WERI-Rb-1 (cell line): ENCODE measurements around the gene UCMA.

Experiments
- DNase-seq: peaks from one replicate; pipeline ENCODE4 v3.0.0-alpha.2; 2020
- H3K27ac ChIP-seq: fragments of 250-450 bp; sonication (Bioruptor Pico); 2 replicates; pipeline ENCODE4 v1.5.1; 2020; ENCODE audit warnings: mild to moderate bottlenecking, moderate library complexity
- H3K27me3 ChIP-seq: fragments of 250-450 bp; sonication (Bioruptor Pico); 2 replicates; pipeline ENCODE4 v1.5.1; 2021; ENCODE audit warnings: mild to moderate bottlenecking, low read depth, moderate library complexity; ENCODE audit not compliant: insufficient read depth, severe bottlenecking
- H3K36me3 ChIP-seq: fragments of 250-450 bp; sonication (Bioruptor Pico); 2 replicates; pipeline ENCODE4 v1.5.1; 2020; ENCODE audit warnings: mild to moderate bottlenecking, moderate library complexity
- H3K4me3 ChIP-seq: 2 replicates; pipeline ENCODE4 v1.5.1; 2011; ENCODE audit warnings: low read depth, mild to moderate bottlenecking, control low read depth, low read length
- H3K9me3 ChIP-seq: fragments of 250-450 bp; sonication (Bioruptor Pico); 2 replicates; pipeline ENCODE4 v1.5.1; 2021; ENCODE audit warnings: mild to moderate bottlenecking, moderate library complexity; ENCODE audit not compliant: severe bottlenecking
- CTCF ChIP-seq: IDR thresholded peaks from 2 replicates; pipeline ENCODE4 v1.5.1; 2011; ENCODE audit warnings: low read depth, mild to moderate bottlenecking, control low read depth, inconsistent platforms, low read length

Gene UCMA

DNA sequence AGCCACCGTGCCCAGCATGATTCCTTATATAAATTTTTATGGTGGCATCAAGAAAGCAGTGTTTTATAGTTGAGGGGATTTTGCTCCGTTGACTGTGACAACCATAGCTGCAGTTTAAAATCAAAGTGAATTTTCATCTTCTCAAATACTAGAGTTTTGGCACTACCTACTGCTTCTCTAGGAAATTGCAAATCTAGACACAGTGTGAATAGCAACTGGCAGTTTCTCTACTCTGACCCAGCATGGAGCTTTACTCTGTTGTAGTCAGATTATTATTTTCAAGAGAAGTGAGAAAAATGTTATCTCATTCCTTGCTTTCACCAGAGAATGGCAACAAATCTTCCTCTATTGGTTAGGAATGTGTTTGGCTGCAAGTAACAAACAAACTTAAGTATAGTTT is 49.9 kb downstream of the UCMA start:
- Histone ChIP-seq H3K27ac (no peak overlapping the region), H3K36me3 (peaks cover 52% of the 10 kb centered on the region), H3K9me3 (no peaks in the 10 kb centered on the region), H3K27me3 (no peaks in the 10 kb centered on the region), H3K4me3 (no peak overlapping the region)
- no peak for TF ChIP-seq CTCF
- DNase-seq = no peak

GRCh38 chr10:13183625-13184024 is 50.5 kb downstream of the UCMA start:
- no peak for TF ChIP-seq CTCF
- H3K9me3 ChIP-seq = no peaks in the 10 kb centered on the region
- H3K27me3 ChIP-seq = no peaks in the 10 kb centered on the region
- H3K36me3 ChIP-seq = peaks cover 52% of the 10 kb centered on the region
- H3K27ac ChIP-seq = no peak overlapping the region
- no peak for DNase-seq
- no peak overlapping the region for H3K4me3 ChIP-seq

DNA sequence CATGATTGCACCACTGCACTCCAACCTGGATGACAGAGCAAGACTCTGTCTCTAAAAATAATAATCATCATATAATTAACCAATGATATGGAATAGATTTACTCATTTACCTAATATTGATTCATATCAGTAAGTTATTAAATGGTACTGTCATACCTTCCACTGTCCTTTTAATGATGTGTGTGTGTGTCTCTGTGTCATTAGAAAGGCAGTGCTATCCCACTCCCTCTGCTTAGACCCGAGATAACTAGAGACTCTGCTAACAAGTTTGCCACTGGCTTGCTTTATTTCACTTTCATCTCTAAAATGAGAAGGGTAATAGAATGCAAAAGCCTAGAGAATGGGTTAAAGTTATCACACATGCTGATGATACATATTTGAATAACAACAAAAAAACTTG is 51.8 kb downstream of the UCMA start:
- Histone ChIP-seq H3K36me3 (peaks cover 49% of the 10 kb centered on the region), H3K27ac (no peak overlapping the region), H3K4me3 (no peak overlapping the region), H3K9me3 (no peaks in the 10 kb centered on the region), H3K27me3 (no peaks in the 10 kb centered on the region)
- no peak for TF ChIP-seq CTCF
- DNase-seq = no peak

- no peak overlapping the region for H3K27ac ChIP-seq
- no peak for TF ChIP-seq CTCF
- no peaks in the 10 kb centered on the region for H3K9me3 ChIP-seq
- no peaks in the 10 kb centered on the region for H3K27me3 ChIP-seq
- H3K4me3 ChIP-seq = no peak overlapping the region
- no peak for DNase-seq
- peaks cover 36% of the 10 kb centered on the region for H3K36me3 ChIP-seq
Measured at GRCh38 chr10:13180788-13181187, 53.4 kb downstream of the UCMA start.

DNA sequence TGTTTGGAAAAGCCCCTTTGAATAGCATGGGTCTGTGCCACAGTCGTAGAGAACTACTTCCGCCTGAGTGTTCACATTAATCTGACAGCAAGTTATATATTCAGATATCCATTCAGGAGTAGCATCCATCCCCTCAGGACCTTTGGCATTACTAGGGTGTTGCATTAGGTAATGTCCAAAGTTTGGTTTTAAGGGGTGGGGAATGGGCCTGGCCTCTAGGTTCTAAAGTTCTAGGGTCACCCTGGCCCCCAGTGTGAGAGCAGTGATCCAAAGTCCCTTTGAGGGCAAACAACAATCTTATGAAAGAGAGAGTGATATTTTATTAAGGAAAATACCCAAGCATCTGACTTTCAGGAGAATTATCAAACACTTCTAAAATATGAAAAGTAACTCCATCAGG is 60.6 kb downstream of the UCMA start:
- Histone ChIP-seq H3K27ac (no peak overlapping the region), H3K4me3 (no peak overlapping the region), H3K36me3 (peaks cover 18% of the 10 kb centered on the region), H3K27me3 (no peaks in the 10 kb centered on the region), H3K9me3 (no peaks in the 10 kb centered on the region)
- no peak for TF ChIP-seq CTCF
- DNase-seq = no peak
